ENCODE results near the gene ZNF91.
"Not testable (repeated sequence)": the region's sequence is repeated elsewhere in the genome, so short reads cannot be mapped to it uniquely, and the experiment has no call there.

Gene ZNF91

GRCh38 chr19:23395041-23395721 is at the start of gene ZNF91:
Gene ZNF91 (minus strand): TSS chr19:23395471. CDS start chr19:23395354, 117 bp downstream.
- peak; percentile 96 for DNase-seq

- DNase-seq: no peak
Measured at GRCh38 chr19:23440791-23441190, 45.5 kb upstream of the ZNF91 start.

- DNase-seq: no peak
Measured at GRCh38 chr19:23440207-23440606, 44.9 kb upstream of the ZNF91 start.

GRCh38 chr19:23439623-23440022 is 44.4 kb upstream of the ZNF91 start:
- no peak for DNase-seq

- no peak for DNase-seq
Measured at GRCh38 chr19:23437901-23438300, 42.6 kb upstream of the ZNF91 start.

- DNase-seq: no peak
Measured at GRCh38 chr19:23436944-23437343, 41.7 kb upstream of the ZNF91 start.

- DNase-seq: no peak
Measured at GRCh38 chr19:23436318-23436717, 41.0 kb upstream of the ZNF91 start.

GRCh38 chr19:23420824-23421223 is 25.6 kb upstream of the ZNF91 start:
- DNase-seq: no peak

- not testable (repeated sequence) for DNase-seq
Measured at GRCh38 chr19:23419261-23419660, 24.0 kb upstream of the ZNF91 start.

GRCh38 chr19:23415561-23416191 is 20.4 kb upstream of the ZNF91 start:
- DNase-seq: no peak

- DNase-seq: no peak
Measured at GRCh38 chr19:23415034-23415433, 19.8 kb upstream of the ZNF91 start.

- DNase-seq: no peak
Measured at GRCh38 chr19:23410155-23410554, 14.9 kb upstream of the ZNF91 start.

GRCh38 chr19:23409392-23410048 is 14.2 kb upstream of the ZNF91 start:
- DNase-seq: no peak

GRCh38 chr19:23407616-23408133 is 12.4 kb upstream of the ZNF91 start:
- DNase-seq: no peak

- DNase-seq: no peak
Measured at GRCh38 chr19:23406721-23407120, 11.4 kb upstream of the ZNF91 start.

GRCh38 chr19:23406091-23406490 is 10.8 kb upstream of the ZNF91 start:
- DNase-seq: no peak

GRCh38 chr19:23404676-23405075 is 9.4 kb upstream of the ZNF91 start:
- no peak for DNase-seq

GRCh38 chr19:23403581-23404324 is 8.5 kb upstream of the ZNF91 start:
- DNase-seq: no peak

GRCh38 chr19:23403052-23403451 is 7.8 kb upstream of the ZNF91 start:
- DNase-seq: no peak

- no peak for DNase-seq
Measured at GRCh38 chr19:23402388-23402787, 7.1 kb upstream of the ZNF91 start.

- DNase-seq: no peak
Measured at GRCh38 chr19:23401086-23401610, 5.9 kb upstream of the ZNF91 start.

GRCh38 chr19:23399443-23399842 is 4.2 kb upstream of the ZNF91 start:
- DNase-seq: no peak

GRCh38 chr19:23395722-23396117 is 449 bp upstream of the ZNF91 start:
- DNase-seq: not testable (repeated sequence)
